OCI-LY1 (cell line): ENCODE results near the gene MARVELD2.

Source experiments
- H2AFZ ChIP-seq: fragments of 200-600 bp; sonication (generic), shearing (Covaris generic); 2 replicates; pipeline ENCODE4 v1.6.0; 2014; ENCODE audit warnings: antibody characterized with exemption, mild to moderate bottlenecking, low read length
- H3F3A ChIP-seq: fragments of 200-600 bp; sonication (generic), shearing (Covaris generic); 2 replicates; pipeline ENCODE4 v1.6.0; 2014; ENCODE audit warnings: mild to moderate bottlenecking, antibody characterized with exemption, low read length, moderate library complexity; ENCODE audit not compliant: insufficient read depth
- H3K27ac ChIP-seq: fragments of 200-600 bp; sonication (generic); 2 replicates; pipeline ENCODE4 v1.5.1; 2014; ENCODE audit warnings: low read length, mixed run types, mild to moderate bottlenecking, low read depth; ENCODE audit not compliant: poor library complexity, severe bottlenecking
- H3K27me3 ChIP-seq: fragments of 200-600 bp; sonication (generic); 2 replicates; pipeline ENCODE4 v1.6.0; 2014; ENCODE audit warnings: antibody characterized with exemption, mild to moderate bottlenecking, low read length, moderate library complexity; ENCODE audit not compliant: insufficient read depth
- H3K36me3 ChIP-seq: fragments of 200-600 bp; sonication (generic); 2 replicates; pipeline ENCODE4 v1.6.1; 2014; ENCODE audit warnings: mild to moderate bottlenecking, antibody characterized with exemption, low read length, moderate library complexity, mixed read lengths; ENCODE audit not compliant: insufficient read depth
- H3K4me1 ChIP-seq: fragments of 200-600 bp; sonication (generic); 2 replicates; pipeline ENCODE4 v1.5.1; 2014; ENCODE audit warnings: mild to moderate bottlenecking, low read length, moderate library complexity; ENCODE audit not compliant: insufficient read depth, severe bottlenecking
- H3K4me2 ChIP-seq: fragments of 200-600 bp; sonication (generic), shearing (Covaris generic); 2 replicates; pipeline ENCODE4 v1.6.1; 2014; ENCODE audit warnings: low read length
- H3K4me3 ChIP-seq: fragments of 200-600 bp; sonication (generic); 2 replicates; pipeline ENCODE4 v1.5.1; 2014; ENCODE audit warnings: low read length, low read depth, mild to moderate bottlenecking, mixed read lengths; ENCODE audit not compliant: poor library complexity, severe bottlenecking
- H3K79me2 ChIP-seq: fragments of 200-600 bp; shearing (Covaris generic); 2 replicates; pipeline ENCODE4 v1.6.1; 2016; ENCODE audit warnings: mixed run types, low read length, mixed read lengths; ENCODE audit not compliant: insufficient read depth
- H3K9ac ChIP-seq: fragments of 200-600 bp; sonication (generic), shearing (Covaris generic); 2 replicates; pipeline ENCODE4 v1.6.1; 2014; ENCODE audit warnings: mild to moderate bottlenecking, low read length, mixed read lengths
- H3K9me2 ChIP-seq: fragments of 200-600 bp; sonication (generic), shearing (Covaris generic); 2 replicates; pipeline ENCODE4 v1.6.1; 2014; ENCODE audit warnings: low read depth, mild to moderate bottlenecking, low read length, mixed read lengths
- H3K9me3 ChIP-seq: fragments of 200-600 bp; shearing (Covaris generic); 2 replicates; pipeline ENCODE4 v1.6.1; 2014; ENCODE audit warnings: low read length, mixed read lengths
- H4K20me1 ChIP-seq: fragments of 200-600 bp; sonication (generic), shearing (Covaris generic); 2 replicates; pipeline ENCODE4 v1.6.0; 2016; ENCODE audit warnings: mild to moderate bottlenecking, low read length; ENCODE audit not compliant: insufficient read depth
- EZH2 ChIP-seq: fragments of 200-600 bp; sonication (generic), shearing (Covaris generic); IDR thresholded peaks from 2 replicates; pipeline ENCODE4 v1.8.0; 2017; ENCODE audit warnings: borderline replicate concordance, mixed run types, mild to moderate bottlenecking, antibody characterized with exemption, low read length, moderate library complexity, mixed read lengths
- TF ChIP-seq, protein P1 (sequence below): fragments of 200-600 bp; sonication (generic), shearing (Covaris generic); IDR thresholded peaks from 2 replicates; pipeline ENCODE4 v1.5.1; 2017; ENCODE audit warnings: mild to moderate bottlenecking, antibody characterized with exemption, low read length, moderate library complexity, mixed read lengths

Gene MARVELD2

GRCh38 chr5:69489246-69489645 is 74.3 kb downstream of the MARVELD2 start:
- no peak overlapping the region for H3K4me3 ChIP-seq
- H3K4me1 ChIP-seq, result no peaks in the 10 kb centered on the region
- H3F3A ChIP-seq, result no peaks in the 10 kb centered on the region
- H3K4me2 ChIP-seq, result no peak overlapping the region
- H4K20me1 ChIP-seq, result no peaks in the 10 kb centered on the region
- H2AFZ ChIP-seq, result no peak overlapping the region
- TF ChIP-seq EZH2, result no peak
- TF ChIP-seq, protein P1, sequence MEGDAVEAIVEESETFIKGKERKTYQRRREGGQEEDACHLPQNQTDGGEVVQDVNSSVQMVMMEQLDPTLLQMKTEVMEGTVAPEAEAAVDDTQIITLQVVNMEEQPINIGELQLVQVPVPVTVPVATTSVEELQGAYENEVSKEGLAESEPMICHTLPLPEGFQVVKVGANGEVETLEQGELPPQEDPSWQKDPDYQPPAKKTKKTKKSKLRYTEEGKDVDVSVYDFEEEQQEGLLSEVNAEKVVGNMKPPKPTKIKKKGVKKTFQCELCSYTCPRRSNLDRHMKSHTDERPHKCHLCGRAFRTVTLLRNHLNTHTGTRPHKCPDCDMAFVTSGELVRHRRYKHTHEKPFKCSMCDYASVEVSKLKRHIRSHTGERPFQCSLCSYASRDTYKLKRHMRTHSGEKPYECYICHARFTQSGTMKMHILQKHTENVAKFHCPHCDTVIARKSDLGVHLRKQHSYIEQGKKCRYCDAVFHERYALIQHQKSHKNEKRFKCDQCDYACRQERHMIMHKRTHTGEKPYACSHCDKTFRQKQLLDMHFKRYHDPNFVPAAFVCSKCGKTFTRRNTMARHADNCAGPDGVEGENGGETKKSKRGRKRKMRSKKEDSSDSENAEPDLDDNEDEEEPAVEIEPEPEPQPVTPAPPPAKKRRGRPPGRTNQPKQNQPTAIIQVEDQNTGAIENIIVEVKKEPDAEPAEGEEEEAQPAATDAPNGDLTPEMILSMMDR, result no peak
- no peaks in the 10 kb centered on the region for H3K79me2 ChIP-seq
- peaks cover 5% of the 10 kb centered on the region for H3K27me3 ChIP-seq
- no peak overlapping the region for H3K27ac ChIP-seq
- no peak overlapping the region for H3K9ac ChIP-seq
- H3K9me3 ChIP-seq, result no peaks in the 10 kb centered on the region
- no peaks in the 10 kb centered on the region for H3K36me3 ChIP-seq
- no peaks in the 10 kb centered on the region for H3K9me2 ChIP-seq

DNA sequence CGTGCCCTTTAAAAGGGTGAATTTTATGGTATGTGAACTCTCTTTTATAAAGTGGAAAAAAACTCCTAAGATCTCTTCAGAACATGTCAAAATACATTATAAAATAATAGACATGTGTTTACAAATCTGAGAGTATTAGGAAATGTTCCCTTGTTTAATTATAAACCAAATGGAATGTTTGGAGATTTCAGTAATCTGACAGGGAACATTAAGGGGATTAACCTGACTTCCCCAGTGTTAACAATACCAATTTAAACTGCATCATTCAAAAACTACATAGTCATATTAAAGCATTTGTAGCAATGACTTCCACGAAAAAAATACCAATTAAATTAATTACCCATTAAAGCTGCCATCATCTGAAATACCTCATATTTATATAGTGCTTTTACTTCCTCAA is 76.1 kb downstream of the MARVELD2 start:
- no peaks in the 10 kb centered on the region for H3K9me3 ChIP-seq
- no peak overlapping the region for H3K9ac ChIP-seq
- H2AFZ ChIP-seq, result no peak overlapping the region
- no peaks in the 10 kb centered on the region for H3K4me1 ChIP-seq
- H3K4me3 ChIP-seq, result no peak overlapping the region
- no peaks in the 10 kb centered on the region for H3K36me3 ChIP-seq
- H4K20me1 ChIP-seq, result no peaks in the 10 kb centered on the region
- no peak overlapping the region for H3K4me2 ChIP-seq
- no peak overlapping the region for H3K27ac ChIP-seq
- TF ChIP-seq EZH2, result no peak
- TF ChIP-seq, protein P1, result no peak
- no peaks in the 10 kb centered on the region for H3F3A ChIP-seq
- peaks cover 5% of the 10 kb centered on the region for H3K27me3 ChIP-seq
- H3K9me2 ChIP-seq, result no peaks in the 10 kb centered on the region
- H3K79me2 ChIP-seq, result no peaks in the 10 kb centered on the region

GRCh38 chr5:69491838-69492390 is 77.0 kb downstream of the MARVELD2 start:
- no peaks in the 10 kb centered on the region for H4K20me1 ChIP-seq
- no peaks in the 10 kb centered on the region for H3K4me1 ChIP-seq
- H3K4me3 ChIP-seq, result peak overlapping the region; percentile 10
- 0 out of 2 replicates have a peak overlapping the region, but pooled peaks have one; percentile 51 for H3K4me2 ChIP-seq
- H3K9ac ChIP-seq, result no peak overlapping the region
- H3K9me2 ChIP-seq, result no peaks in the 10 kb centered on the region
- H3K9me3 ChIP-seq, result no peaks in the 10 kb centered on the region
- H3K27me3 ChIP-seq, result peaks cover 5% of the 10 kb centered on the region
- no peak overlapping the region for H2AFZ ChIP-seq
- H3K36me3 ChIP-seq, result no peaks in the 10 kb centered on the region
- no peaks in the 10 kb centered on the region for H3K79me2 ChIP-seq
- H3K27ac ChIP-seq, result no peak overlapping the region
- TF ChIP-seq, protein P1, result no peak
- TF ChIP-seq EZH2, result no peak
- no peaks in the 10 kb centered on the region for H3F3A ChIP-seq
